K562 (cell line): ENCODE data around the gene TMEM218. TPM values are rescaled to one million over a fixed set of nuclear protein-coding genes. Genes with fewer than 3 reads are reported as not detected.

Experiments used
- ATF1 ChIP-seq, 2 experiments: fragments of 450-650 bp in 1 of 2; IDR thresholded peaks; 2 replicates each; pipeline ENCODE4 v1.6.1; 2016; ENCODE audit warnings: missing compliant biosample characterization in 1 of 2, missing genetic modification characterization in 1 of 2
- CBX2 ChIP-seq: fragments of 200-600 bp; sonication (generic); IDR thresholded peaks from one replicate; pipeline ENCODE4 v1.6.1; 2012; ENCODE audit warnings: mild to moderate bottlenecking, low read length, inconsistent platforms; ENCODE audit not compliant: insufficient read depth, poor library complexity, severe bottlenecking
- EHMT2 ChIP-seq: fragments of 450-650 bp; IDR thresholded peaks from 2 replicates; pipeline ENCODE4 v1.6.1; 2018; ENCODE audit warnings: antibody characterized with exemption
- HCFC1 ChIP-seq: IDR thresholded peaks from 2 replicates; pipeline ENCODE4 v1.6.1; 2012; ENCODE audit warnings: low read depth, low read length, improper control_type of control experiment
- HLTF ChIP-seq: fragments of 450-650 bp; IDR thresholded peaks from 2 replicates; pipeline ENCODE4 v1.6.1; 2016
- ILK ChIP-seq: fragments of 450-650 bp; IDR thresholded peaks from 2 replicates; pipeline ENCODE4 v1.6.1; 2016; ENCODE audit warnings: missing genetic modification characterization, low read depth, mild to moderate bottlenecking, missing compliant biosample characterization, moderate library complexity, borderline replicate concordance
- IRF2 ChIP-seq: sonication (generic); formaldehyde crosslinking; IDR thresholded peaks from 2 replicates; pipeline ENCODE4 v1.8.1; 2022; ENCODE audit warnings: mild to moderate bottlenecking, missing genetic modification reagents
- MAZ ChIP-seq, 2 experiments: fragments of 450-650 bp in 1 of 2; sonication (generic) in 1 of 2; formaldehyde crosslinking; IDR thresholded peaks in 1 of 2; conservative IDR thresholded peaks in 1 of 2; 2 replicates each; pipeline versions ENCODE4 v1.4.0 to v1.5.0; 2020; ENCODE audit warnings: mild to moderate bottlenecking in 1 of 2, missing genetic modification reagents in 1 of 2
- MTA2 ChIP-seq: fragments of 450-650 bp; IDR thresholded peaks from 2 replicates; pipeline ENCODE4 v1.6.1; 2016; ENCODE audit warnings: low read depth
- NFATC3 ChIP-seq: fragments of 450-650 bp; IDR thresholded peaks from 2 replicates; pipeline ENCODE4 v1.6.1; 2017; ENCODE audit warnings: mild to moderate bottlenecking
- PHB2 ChIP-seq: fragments of 450-650 bp; IDR thresholded peaks from 2 replicates; pipeline ENCODE4 v1.6.1; 2017; ENCODE audit warnings: low read depth
- POLR2AphosphoS2 ChIP-seq: IDR thresholded peaks from 2 replicates; pipeline ENCODE4 v1.6.1; 2012; ENCODE audit warnings: low read length, improper control_type of control experiment
- PTRF ChIP-seq: fragments of 450-650 bp; IDR thresholded peaks from 2 replicates; pipeline ENCODE4 v1.6.1; 2016; ENCODE audit warnings: mild to moderate bottlenecking, missing genetic modification characterization, missing compliant biosample characterization
- PYGO2 ChIP-seq: fragments of 450-650 bp; IDR thresholded peaks from 2 replicates; pipeline ENCODE4 v1.6.1; 2016; ENCODE audit warnings: mild to moderate bottlenecking, missing genetic modification characterization, moderate library complexity, missing compliant biosample characterization
- SMC3 ChIP-seq: conservative IDR thresholded peaks from 2 replicates; pipeline ENCODE4 v1.6.1; 2011; ENCODE audit warnings: low read depth, low read length, improper control_type of control experiment; ENCODE audit not compliant: insufficient read depth
- SNIP1 ChIP-seq: fragments of 450-650 bp; IDR thresholded peaks from 2 replicates; pipeline ENCODE4 v1.7.1; 2017; ENCODE audit warnings: low read depth, mild to moderate bottlenecking
- TBP ChIP-seq: optimal IDR thresholded peaks from 2 replicates; pipeline ENCODE3; 2011; ENCODE audit warnings: low read depth, low read length, improper control_type of control experiment
- TEAD4 ChIP-seq, 2 experiments: sonication (generic) in 1 of 2; formaldehyde crosslinking in 1 of 2; IDR thresholded peaks; 2 replicates each; pipeline versions ENCODE4 v1.6.1 to v1.8.0; 2012 to 2022; ENCODE audit warnings: borderline replicate concordance in 1 of 2, inconsistent platforms in 1 of 2, low read length in 1 of 2, mild to moderate bottlenecking in 1 of 2, missing genetic modification reagents in 1 of 2
- polyA plus RNA-seq, 8 experiments: library from polyadenylated mRNA; depleted of rRNA in 4 of 8; stranded (reverse) in 5 of 8; unstranded in 3 of 8; fragments of >200 nt; fragmentation: Nextera tagmentation in 2 of 8; fragmentation: Illumina TruSeq in 1 of 8; extraction: Ambion mirVana in 2 of 8; extraction: Trizol in 1 of 8; gene quantifications; 2 replicates each; pipeline versions ENCODE4 v1.2.1 to v1.2.3, GENCODE V29; 2011 to 2014; ENCODE audit warnings: inconsistent platforms in 1 of 8, missing spikeins in 1 of 8
- total RNA-seq, 7 experiments: library from RNA; depleted of rRNA in 6 of 7; stranded (reverse); fragments of >200 nt in 6 of 7; fragmentation: Illumina TruSeq in 2 of 7; extraction: Trizol in 2 of 7; gene quantifications; 2 replicates each; pipeline versions ENCODE4 v1.2.1 to v1.2.3, GENCODE V29; 2011 to 2021; ENCODE audit warnings: low replicate concordance in 1 of 7
- TF ChIP-seq, protein P1 (sequence below), 2 experiments: fragments of 450-650 bp; IDR thresholded peaks; 2 replicates each; pipeline ENCODE4 v1.6.1; 2016
- TF ChIP-seq, protein P2 (sequence below), 3 experiments: fragments of 200-800 bp in 1 of 3; sonication (Bioruptor generic) in 1 of 3; sonication (generic) in 1 of 3; formaldehyde crosslinking in 1 of 3; IDR thresholded peaks; 2 replicates each; pipeline versions ENCODE4 v1.6.1 to v1.8.0; 2016 to 2022; ENCODE audit warnings: mild to moderate bottlenecking in 2 of 3, missing compliant biosample characterization in 2 of 3, missing genetic modification characterization in 2 of 3, missing genetic modification reagents in 1 of 3
- TF ChIP-seq, protein P3 (sequence below): IDR thresholded peaks from 2 replicates; pipeline ENCODE4 v1.6.1; 2011; ENCODE audit warnings: borderline replicate concordance, low read depth, mild to moderate bottlenecking, moderate library complexity, low read length; ENCODE audit not compliant: insufficient read depth, poor library complexity, severe bottlenecking

The TMEM218 gene
- total and polyA plus RNA-seq, 9 of the 15 experiments (the other 6 are each of a cell fraction or from before 2014, with no cell fraction given), result 13.4 to 32.2 (median 25.4) TPM

DNA sequence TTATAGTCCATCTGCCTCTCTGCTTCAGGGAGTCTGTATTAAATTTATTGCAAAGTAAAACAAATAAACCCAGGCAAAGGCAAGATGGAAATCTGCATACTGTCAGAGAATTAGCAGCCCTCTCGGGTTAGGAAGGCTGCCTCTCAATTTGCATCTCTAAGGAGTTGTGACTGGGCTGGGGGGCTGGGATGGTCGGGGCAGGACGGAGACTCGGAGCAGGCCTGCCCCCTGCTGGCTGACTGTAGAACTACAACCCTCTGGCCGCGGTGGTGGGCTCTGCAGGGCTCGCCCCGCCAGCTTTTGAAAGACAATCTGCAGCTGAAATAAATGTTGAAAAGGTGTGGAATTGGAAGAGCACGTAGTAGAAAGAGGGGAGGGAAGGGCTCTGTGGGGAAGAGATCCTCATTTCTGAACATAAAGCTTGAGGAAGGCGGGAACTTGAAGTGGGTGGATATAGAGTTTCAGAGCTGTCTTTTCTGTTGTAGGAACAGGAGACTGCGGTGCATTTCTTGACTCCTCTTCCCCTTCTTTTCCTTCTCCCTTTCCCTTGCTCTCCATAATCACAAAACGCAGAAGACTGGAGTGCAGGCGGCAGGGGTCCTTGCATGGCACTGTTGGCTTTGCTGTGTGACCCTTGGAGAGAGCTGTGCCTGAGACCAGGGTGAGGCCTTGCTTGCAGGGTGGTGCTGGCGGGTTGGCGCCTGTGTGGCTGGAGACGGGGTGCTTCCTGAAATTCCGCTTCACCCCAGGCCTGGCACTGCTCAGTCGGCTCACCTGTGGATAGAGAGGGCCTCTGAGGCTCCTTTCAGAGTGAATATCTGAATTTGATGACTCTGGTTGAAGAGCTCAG, 30.5 kb upstream of the TMEM218 start (continued):
- TF ChIP-seq TEAD4 (IDR thresholded peaks at IDR 0.05; ENCODE audit: low read length) (no peak), TEAD4 (CRISPR knock-in tag; IDR thresholded peaks at IDR 0.05; ENCODE audit: borderline replicate concordance) (no peak), MTA2 (no peak), TBP (no peak), CBX2 (no peak), ILK (tag) (no peak), HLTF (no peak), PTRF (tag) (no peak), SMC3 (peak; percentile 79), ATF1 (CRISPR knock-in tag; IDR thresholded peaks at IDR 0.05) (no peak), ATF1 (tag; IDR thresholded peaks at IDR 0.05) (no peak), EHMT2 (no peak), MAZ (CRISPR knock-in tag; conservative IDR thresholded peaks at IDR 0.05 in 1 of 2, IDR thresholded peaks at IDR 0.05 in 1 of 2) (0 out of 4 replicates have a peak, but pooled peaks of 1 of the 2 experiments have one; percentile 41), PYGO2 (tag) (no peak), HCFC1 (no peak; the same call in 1 of the 2 replicates), SNIP1 (peak; percentile 75), PHB2 (no peak), IRF2 (no peak), NFATC3 (peak; percentile 84; the same call in 1 of the 2 replicates), POLR2AphosphoS2 (no peak)
- TF ChIP-seq, protein P1, sequence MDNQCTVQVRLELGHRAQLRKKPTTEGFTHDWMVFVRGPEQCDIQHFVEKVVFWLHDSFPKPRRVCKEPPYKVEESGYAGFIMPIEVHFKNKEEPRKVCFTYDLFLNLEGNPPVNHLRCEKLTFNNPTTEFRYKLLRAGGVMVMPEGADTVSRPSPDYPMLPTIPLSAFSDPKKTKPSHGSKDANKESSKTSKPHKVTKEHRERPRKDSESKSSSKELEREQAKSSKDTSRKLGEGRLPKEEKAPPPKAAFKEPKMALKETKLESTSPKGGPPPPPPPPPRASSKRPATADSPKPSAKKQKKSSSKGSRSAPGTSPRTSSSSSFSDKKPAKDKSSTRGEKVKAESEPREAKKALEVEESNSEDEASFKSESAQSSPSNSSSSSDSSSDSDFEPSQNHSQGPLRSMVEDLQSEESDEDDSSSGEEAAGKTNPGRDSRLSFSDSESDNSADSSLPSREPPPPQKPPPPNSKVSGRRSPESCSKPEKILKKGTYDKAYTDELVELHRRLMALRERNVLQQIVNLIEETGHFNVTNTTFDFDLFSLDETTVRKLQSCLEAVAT (IDR thresholded peaks at IDR 0.05), result no peak
- TF ChIP-seq, protein P2, sequence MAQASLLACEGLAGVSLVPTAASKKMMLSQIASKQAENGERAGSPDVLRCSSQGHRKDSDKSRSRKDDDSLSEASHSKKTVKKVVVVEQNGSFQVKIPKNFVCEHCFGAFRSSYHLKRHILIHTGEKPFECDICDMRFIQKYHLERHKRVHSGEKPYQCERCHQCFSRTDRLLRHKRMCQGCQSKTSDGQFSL (CRISPR knock-in tag; IDR thresholded peaks at IDR 0.05), result no peak
- TF ChIP-seq, protein P2 (tag; IDR thresholded peaks at IDR 0.05), result no peak
- TF ChIP-seq, protein P3, sequence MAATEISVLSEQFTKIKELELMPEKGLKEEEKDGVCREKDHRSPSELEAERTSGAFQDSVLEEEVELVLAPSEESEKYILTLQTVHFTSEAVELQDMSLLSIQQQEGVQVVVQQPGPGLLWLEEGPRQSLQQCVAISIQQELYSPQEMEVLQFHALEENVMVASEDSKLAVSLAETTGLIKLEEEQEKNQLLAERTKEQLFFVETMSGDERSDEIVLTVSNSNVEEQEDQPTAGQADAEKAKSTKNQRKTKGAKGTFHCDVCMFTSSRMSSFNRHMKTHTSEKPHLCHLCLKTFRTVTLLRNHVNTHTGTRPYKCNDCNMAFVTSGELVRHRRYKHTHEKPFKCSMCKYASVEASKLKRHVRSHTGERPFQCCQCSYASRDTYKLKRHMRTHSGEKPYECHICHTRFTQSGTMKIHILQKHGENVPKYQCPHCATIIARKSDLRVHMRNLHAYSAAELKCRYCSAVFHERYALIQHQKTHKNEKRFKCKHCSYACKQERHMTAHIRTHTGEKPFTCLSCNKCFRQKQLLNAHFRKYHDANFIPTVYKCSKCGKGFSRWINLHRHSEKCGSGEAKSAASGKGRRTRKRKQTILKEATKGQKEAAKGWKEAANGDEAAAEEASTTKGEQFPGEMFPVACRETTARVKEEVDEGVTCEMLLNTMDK, result no peak
